Measurements from ENCODE around the gene CASK. TPM values are rescaled to one million over a fixed set of nuclear protein-coding genes. Genes with fewer than 3 reads are reported as not detected.

CASK gene
- total RNA-seq, 2 donors from 2014 or later, result 90.8 to 107 TPM

DNA sequence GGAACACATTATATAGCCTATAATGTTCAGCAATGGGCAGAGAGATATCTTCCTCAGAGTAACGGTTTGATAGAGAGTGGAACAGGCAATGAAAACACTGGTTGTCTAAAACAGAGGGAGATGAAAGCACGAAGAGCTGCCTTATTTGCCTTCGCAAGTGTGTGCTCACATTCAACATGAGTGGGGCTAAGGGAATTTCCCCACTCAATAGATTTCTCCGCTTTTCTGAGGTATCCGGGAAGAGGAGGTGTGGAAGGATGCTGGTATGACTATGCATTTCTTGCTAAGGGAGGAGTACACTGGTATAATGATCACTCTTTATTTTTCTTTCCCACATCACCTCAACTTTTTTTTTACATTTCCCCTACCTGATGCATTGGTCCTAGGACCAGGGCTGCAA is 207.1 kb downstream of the CASK start:
- Histone ChIP-seq H3K27ac (no peak overlapping the region), H3K9ac (ENCODE audit: low read depth in 2 of 2, low read length in 2 of 2) (no peak overlapping the region), H3K27me3 (no peaks in the 10 kb centered on the region), H3K4me3 (no peak overlapping the region), H3K36me3 (no peaks in the 10 kb centered on the region), H3K4me1 (no peaks in the 10 kb centered on the region), H3K9me3 (no peaks in the 10 kb centered on the region)
- intact Hi-C loops (cut with DNase I), result no loop called here
- DNase-seq, result no peak
- TF ChIP-seq, protein P1, sequence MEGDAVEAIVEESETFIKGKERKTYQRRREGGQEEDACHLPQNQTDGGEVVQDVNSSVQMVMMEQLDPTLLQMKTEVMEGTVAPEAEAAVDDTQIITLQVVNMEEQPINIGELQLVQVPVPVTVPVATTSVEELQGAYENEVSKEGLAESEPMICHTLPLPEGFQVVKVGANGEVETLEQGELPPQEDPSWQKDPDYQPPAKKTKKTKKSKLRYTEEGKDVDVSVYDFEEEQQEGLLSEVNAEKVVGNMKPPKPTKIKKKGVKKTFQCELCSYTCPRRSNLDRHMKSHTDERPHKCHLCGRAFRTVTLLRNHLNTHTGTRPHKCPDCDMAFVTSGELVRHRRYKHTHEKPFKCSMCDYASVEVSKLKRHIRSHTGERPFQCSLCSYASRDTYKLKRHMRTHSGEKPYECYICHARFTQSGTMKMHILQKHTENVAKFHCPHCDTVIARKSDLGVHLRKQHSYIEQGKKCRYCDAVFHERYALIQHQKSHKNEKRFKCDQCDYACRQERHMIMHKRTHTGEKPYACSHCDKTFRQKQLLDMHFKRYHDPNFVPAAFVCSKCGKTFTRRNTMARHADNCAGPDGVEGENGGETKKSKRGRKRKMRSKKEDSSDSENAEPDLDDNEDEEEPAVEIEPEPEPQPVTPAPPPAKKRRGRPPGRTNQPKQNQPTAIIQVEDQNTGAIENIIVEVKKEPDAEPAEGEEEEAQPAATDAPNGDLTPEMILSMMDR (IDR thresholded peaks at IDR 0.05), result no peak

DNA sequence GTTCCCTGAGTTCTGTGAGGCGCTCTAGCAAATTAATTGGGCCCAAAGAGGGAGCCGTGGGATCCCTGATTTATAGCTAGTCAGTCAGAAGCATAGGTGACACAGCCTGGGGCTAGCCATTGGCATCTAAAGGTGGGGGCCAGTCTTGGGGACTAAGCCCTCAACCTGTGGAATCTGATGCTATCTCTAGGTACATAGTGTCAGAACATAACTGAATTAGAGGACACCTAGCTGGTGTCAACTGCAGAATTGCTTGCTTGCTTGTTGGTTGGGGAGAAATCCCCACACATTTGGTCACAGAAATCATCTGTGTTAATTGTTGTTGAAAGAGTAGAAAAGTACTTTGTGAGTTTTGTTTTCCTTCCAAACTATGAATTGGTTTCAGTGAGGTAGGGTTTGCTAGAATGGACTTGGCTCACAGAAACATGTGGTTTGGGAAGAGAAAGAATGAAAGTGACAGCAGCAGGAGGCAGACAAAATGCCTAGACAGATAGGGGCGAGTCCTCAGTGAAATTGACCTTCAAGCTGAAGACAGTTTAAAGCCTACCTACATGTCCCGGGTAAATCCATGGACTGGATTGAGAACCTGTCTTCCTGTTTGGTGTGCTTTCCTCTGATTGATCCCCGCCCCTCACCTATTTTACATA is 212.2 kb downstream of the CASK start:
- Histone ChIP-seq H3K27ac (no peak overlapping the region), H3K4me1 (no peaks in the 10 kb centered on the region), H3K9me3 (no peaks in the 10 kb centered on the region), H3K36me3 (no peaks in the 10 kb centered on the region), H3K4me3 (no peak overlapping the region), H3K9ac (ENCODE audit: low read depth in 2 of 2, low read length in 2 of 2) (no peak overlapping the region), H3K27me3 (no peaks in the 10 kb centered on the region)
- intact Hi-C loops (cut with DNase I), result no loop called here
- TF ChIP-seq, protein P1 (IDR thresholded peaks at IDR 0.05), result no peak
- no peak for DNase-seq

DNA sequence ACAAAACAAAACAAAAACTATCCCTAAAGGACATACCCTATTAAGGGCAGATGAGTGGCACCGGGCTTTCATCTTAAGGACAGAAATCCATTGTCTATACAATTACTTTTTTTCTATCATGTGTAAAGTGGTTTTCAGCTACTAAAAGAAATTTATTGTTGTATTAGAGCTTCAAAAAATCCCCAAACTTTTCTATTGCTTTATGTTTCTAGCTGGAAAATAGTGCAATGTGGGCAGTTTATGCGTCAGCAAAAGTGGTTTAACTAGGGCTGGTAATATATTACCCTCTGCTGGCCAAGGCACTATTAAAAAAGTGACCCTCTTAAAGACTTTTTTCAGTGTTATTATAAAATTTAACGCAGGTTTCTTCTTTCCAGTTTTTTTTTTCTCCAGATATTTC is 214.9 kb downstream of the CASK start:
- Histone ChIP-seq H3K4me1 (no peaks in the 10 kb centered on the region), H3K36me3 (no peaks in the 10 kb centered on the region), H3K27ac (no peak overlapping the region), H3K9me3 (no peaks in the 10 kb centered on the region), H3K9ac (ENCODE audit: low read depth in 2 of 2, low read length in 2 of 2) (no peak overlapping the region), H3K27me3 (no peaks in the 10 kb centered on the region), H3K4me3 (no peak overlapping the region)
- intact Hi-C loops (cut with DNase I), result no loop called here
- no peak for DNase-seq
- TF ChIP-seq, protein P1 (IDR thresholded peaks at IDR 0.05), result no peak

DNA sequence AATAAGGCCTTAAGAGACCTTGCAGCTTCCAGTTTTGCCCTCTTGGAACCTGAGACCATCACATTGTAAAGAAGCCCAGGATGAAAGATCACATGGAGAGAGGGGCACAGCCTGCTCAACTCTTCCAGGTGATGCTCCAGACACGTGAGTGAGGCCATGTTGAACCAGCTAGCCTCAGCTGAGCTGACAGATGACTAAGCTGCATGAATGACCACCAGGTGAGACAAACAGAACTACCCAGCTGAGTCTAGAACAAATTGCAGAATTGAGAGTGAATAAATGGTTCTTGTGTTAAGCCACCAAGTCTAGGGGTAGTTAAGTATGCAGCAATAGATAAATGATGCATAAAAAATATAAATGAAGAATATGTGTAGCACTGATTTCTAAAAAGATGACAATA is 216.1 kb downstream of the CASK start:
- no peak for DNase-seq
- TF ChIP-seq, protein P1 (IDR thresholded peaks at IDR 0.05), result no peak
- no peaks in the 10 kb centered on the region for H3K36me3 ChIP-seq
- H3K27ac ChIP-seq, result no peak overlapping the region
- no peak overlapping the region for H3K4me3 ChIP-seq
- intact Hi-C loops (cut with DNase I), result no loop called here
- no peaks in the 10 kb centered on the region for H3K9me3 ChIP-seq
- H3K4me1 ChIP-seq, result no peaks in the 10 kb centered on the region
- H3K9ac ChIP-seq (ENCODE audit: low read depth in 2 of 2, low read length in 2 of 2), result no peak overlapping the region
- H3K27me3 ChIP-seq, result no peaks in the 10 kb centered on the region

DNA sequence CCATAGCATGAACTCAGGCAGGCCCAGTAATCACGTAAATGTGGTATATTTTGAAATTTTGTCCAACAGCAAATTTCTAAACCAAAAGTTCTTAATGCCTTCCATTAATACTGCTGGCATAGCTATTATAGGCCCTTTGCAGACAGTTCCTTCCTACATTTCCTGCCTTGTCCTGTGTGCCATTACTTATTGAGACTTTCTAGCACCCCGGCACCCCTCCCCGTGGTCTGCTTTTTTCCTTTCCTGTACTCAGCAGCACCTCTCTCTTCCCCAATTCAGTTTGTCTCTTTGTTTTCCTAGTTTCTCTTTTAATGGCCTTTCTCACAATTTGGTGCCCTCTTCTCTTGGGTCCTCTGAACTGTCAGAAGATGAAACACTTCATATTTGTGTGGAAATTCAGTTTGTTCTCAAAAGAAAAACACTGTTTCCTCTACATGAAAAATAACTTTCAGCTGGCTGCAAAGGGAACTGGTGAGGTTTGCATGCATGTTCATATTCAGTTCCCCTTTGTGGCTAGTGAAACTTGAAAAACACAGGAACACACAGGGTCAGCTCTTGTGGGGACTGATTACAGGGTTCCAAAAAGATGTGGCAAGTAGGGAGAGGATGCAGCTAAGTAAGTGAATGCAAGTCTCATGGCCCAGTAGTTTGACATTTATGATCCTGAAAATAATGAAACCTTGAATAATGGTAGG is 217.5 kb downstream of the CASK start:
- Histone ChIP-seq H3K9me3 (no peaks in the 10 kb centered on the region), H3K27ac (no peak overlapping the region), H3K4me1 (no peaks in the 10 kb centered on the region), H3K27me3 (no peaks in the 10 kb centered on the region), H3K36me3 (no peaks in the 10 kb centered on the region), H3K9ac (ENCODE audit: low read depth in 2 of 2, low read length in 2 of 2) (no peak overlapping the region), H3K4me3 (no peak overlapping the region)
- no peak for DNase-seq
- intact Hi-C loops (cut with DNase I), result no loop called here
- TF ChIP-seq, protein P1 (IDR thresholded peaks at IDR 0.05), result no peak
